Gastrocnemius medialis (tissue), 4 donors: Measurements from ENCODE around the gene TMEM161B.

Experiments used
- CTCF ChIP-seq, 5 experiments: fragments of 450-650 bp in 3 of 5; fragments of 200-600 bp in 2 of 5; sonication (generic) in 2 of 5; IDR thresholded peaks in 4 of 5; conservative IDR thresholded peaks in 1 of 5; 1 replicate in 4 of 5; 2 replicates in 1 of 5; pipeline ENCODE4 v1.5.1; 2016 to 2019; ENCODE audit warnings: antibody characterized with exemption in 5 of 5, mild to moderate bottlenecking in 3 of 5, moderate library complexity in 3 of 5
- POLR2A ChIP-seq, 2 donors: fragments of 450-650 bp; IDR thresholded peaks; one replicate each; pipeline ENCODE4 v1.6.1; 2017; ENCODE audit warnings: antibody characterized with exemption in 2 of 2, mild to moderate bottlenecking in 2 of 2, moderate library complexity in 2 of 2

GRCh38 chr5:88283690-88284089, 15.0 kb upstream of the TMEM161B start:
- no peak for TF ChIP-seq CTCF (IDR thresholded peaks at IDR 0.05 in 4 of 5, conservative IDR thresholded peaks at IDR 0.05 in 1 of 5)
- TF ChIP-seq POLR2A (IDR thresholded peaks at IDR 0.05): no peak
